Measurements from ENCODE around the gene LYSMD2. TPM values are rescaled to one million over a fixed set of nuclear protein-coding genes. Genes with fewer than 3 reads are reported as not detected.

Gene LYSMD2
- total and polyA plus RNA-seq, 2 experiments from 2014 or later: 5.4 to 5.9 TPM

DNA sequence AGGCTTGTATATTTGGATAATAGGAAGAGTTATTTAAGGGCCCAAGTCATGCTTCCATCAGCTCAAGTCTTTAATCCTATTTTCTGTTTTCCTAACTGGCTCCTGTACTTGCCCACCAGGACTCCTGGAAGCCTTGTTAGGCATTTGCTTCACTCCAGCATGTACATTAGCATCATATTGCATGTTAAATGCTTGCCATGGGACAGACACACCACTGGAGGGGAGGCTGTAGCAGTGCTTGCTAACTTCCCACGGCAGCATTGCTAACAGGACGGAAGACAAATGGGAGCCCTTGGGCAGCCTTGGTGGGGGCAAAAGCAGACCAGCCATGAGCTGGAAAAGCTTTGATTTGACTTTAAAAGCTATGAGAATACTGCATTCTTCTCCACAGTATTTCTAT is 20.0 kb upstream of the LYSMD2 start (continued):
- TF ChIP-seq, protein P1, sequence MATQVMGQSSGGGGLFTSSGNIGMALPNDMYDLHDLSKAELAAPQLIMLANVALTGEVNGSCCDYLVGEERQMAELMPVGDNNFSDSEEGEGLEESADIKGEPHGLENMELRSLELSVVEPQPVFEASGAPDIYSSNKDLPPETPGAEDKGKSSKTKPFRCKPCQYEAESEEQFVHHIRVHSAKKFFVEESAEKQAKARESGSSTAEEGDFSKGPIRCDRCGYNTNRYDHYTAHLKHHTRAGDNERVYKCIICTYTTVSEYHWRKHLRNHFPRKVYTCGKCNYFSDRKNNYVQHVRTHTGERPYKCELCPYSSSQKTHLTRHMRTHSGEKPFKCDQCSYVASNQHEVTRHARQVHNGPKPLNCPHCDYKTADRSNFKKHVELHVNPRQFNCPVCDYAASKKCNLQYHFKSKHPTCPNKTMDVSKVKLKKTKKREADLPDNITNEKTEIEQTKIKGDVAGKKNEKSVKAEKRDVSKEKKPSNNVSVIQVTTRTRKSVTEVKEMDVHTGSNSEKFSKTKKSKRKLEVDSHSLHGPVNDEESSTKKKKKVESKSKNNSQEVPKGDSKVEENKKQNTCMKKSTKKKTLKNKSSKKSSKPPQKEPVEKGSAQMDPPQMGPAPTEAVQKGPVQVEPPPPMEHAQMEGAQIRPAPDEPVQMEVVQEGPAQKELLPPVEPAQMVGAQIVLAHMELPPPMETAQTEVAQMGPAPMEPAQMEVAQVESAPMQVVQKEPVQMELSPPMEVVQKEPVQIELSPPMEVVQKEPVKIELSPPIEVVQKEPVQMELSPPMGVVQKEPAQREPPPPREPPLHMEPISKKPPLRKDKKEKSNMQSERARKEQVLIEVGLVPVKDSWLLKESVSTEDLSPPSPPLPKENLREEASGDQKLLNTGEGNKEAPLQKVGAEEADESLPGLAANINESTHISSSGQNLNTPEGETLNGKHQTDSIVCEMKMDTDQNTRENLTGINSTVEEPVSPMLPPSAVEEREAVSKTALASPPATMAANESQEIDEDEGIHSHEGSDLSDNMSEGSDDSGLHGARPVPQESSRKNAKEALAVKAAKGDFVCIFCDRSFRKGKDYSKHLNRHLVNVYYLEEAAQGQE (IDR thresholded peaks at IDR 0.05; ENCODE audit: unreplicated experiment): no peak

DNA sequence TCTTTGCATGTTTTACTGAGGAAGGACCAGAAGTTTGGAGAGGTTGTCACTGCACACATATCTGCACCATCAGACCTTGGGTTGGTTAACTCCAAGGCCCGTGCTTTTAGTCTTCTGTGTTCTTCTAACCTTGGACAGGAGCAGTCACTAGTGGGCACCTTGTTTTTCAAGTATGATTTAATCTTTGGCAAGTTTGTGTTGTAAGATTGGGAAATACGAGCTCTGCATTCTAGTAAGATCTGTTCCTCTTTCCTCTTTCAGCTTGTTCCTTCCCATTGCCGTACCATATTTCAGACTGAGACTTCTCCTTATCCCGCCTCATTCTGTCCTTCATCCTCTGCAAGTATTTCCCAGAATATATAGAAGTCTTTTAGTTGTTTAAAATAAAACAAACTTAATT is 19.0 kb upstream of the LYSMD2 start:
- Histone ChIP-seq H3K4me2 (no peak overlapping the region), H3K4me1 (ENCODE audit: insufficient read depth) (peaks cover 5% of the 10 kb centered on the region; the same call in 1 of the 2 replicates), H3K79me2 (replicated peaks; ENCODE audit: insufficient read depth) (no peaks in the 10 kb centered on the region), H3K36me3 (ENCODE audit: insufficient read depth) (no peaks in the 10 kb centered on the region), H3K4me3 (no peak overlapping the region), H3F3A (replicated peaks; ENCODE audit: low read depth) (no peaks in the 10 kb centered on the region; the same call in 1 of the 2 replicates), H3K9me2 (ENCODE audit: insufficient read depth) (no peaks in the 10 kb centered on the region), H3K27me3 (ENCODE audit: insufficient read depth) (peaks cover 21% of the 10 kb centered on the region), H3K27ac (ENCODE audit: low read depth) (no peak overlapping the region), H4K20me1 (replicated peaks; ENCODE audit: insufficient read depth) (peaks cover 9% of the 10 kb centered on the region; the same call in 1 of the 2 replicates), H2AFZ (no peak overlapping the region)
- Mint-ChIP-seq H3K9me3 (no peaks in the 10 kb centered on the region; the same call in 2 of the 3 replicates), H3K4me3 (no peak overlapping the region), H3K27ac (no peak overlapping the region), H3K36me3 (ENCODE audit: low read depth) (no peaks in the 10 kb centered on the region; the same call in 2 of the 3 replicates), H3K27me3 (ENCODE audit: insufficient read depth, low read depth, poor library complexity) (peaks cover 23% of the 10 kb centered on the region), H3K4me1 (peaks cover 10% of the 10 kb centered on the region)
- ATAC-seq: no peak
- DNase-seq (ENCODE audit: low spot score): no peak
- TF ChIP-seq EZH2phosphoT487 (IDR thresholded peaks at IDR 0.05; ENCODE audit: unreplicated experiment): no peak
- TF ChIP-seq, protein P2, sequence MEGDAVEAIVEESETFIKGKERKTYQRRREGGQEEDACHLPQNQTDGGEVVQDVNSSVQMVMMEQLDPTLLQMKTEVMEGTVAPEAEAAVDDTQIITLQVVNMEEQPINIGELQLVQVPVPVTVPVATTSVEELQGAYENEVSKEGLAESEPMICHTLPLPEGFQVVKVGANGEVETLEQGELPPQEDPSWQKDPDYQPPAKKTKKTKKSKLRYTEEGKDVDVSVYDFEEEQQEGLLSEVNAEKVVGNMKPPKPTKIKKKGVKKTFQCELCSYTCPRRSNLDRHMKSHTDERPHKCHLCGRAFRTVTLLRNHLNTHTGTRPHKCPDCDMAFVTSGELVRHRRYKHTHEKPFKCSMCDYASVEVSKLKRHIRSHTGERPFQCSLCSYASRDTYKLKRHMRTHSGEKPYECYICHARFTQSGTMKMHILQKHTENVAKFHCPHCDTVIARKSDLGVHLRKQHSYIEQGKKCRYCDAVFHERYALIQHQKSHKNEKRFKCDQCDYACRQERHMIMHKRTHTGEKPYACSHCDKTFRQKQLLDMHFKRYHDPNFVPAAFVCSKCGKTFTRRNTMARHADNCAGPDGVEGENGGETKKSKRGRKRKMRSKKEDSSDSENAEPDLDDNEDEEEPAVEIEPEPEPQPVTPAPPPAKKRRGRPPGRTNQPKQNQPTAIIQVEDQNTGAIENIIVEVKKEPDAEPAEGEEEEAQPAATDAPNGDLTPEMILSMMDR (conservative IDR thresholded peaks at IDR 0.05; ENCODE audit: low read depth in 2 of 2): no peak
- TF ChIP-seq, protein P3, sequence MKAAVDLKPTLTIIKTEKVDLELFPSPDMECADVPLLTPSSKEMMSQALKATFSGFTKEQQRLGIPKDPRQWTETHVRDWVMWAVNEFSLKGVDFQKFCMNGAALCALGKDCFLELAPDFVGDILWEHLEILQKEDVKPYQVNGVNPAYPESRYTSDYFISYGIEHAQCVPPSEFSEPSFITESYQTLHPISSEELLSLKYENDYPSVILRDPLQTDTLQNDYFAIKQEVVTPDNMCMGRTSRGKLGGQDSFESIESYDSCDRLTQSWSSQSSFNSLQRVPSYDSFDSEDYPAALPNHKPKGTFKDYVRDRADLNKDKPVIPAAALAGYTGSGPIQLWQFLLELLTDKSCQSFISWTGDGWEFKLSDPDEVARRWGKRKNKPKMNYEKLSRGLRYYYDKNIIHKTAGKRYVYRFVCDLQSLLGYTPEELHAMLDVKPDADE (IDR thresholded peaks at IDR 0.05): no peak
- TF ChIP-seq POLR2AphosphoS5 (IDR thresholded peaks at IDR 0.05; ENCODE audit: low read depth): no peak
- no peak for TF ChIP-seq JUNB (IDR thresholded peaks at IDR 0.05; ENCODE audit: unreplicated experiment)
- TF ChIP-seq, protein P4, sequence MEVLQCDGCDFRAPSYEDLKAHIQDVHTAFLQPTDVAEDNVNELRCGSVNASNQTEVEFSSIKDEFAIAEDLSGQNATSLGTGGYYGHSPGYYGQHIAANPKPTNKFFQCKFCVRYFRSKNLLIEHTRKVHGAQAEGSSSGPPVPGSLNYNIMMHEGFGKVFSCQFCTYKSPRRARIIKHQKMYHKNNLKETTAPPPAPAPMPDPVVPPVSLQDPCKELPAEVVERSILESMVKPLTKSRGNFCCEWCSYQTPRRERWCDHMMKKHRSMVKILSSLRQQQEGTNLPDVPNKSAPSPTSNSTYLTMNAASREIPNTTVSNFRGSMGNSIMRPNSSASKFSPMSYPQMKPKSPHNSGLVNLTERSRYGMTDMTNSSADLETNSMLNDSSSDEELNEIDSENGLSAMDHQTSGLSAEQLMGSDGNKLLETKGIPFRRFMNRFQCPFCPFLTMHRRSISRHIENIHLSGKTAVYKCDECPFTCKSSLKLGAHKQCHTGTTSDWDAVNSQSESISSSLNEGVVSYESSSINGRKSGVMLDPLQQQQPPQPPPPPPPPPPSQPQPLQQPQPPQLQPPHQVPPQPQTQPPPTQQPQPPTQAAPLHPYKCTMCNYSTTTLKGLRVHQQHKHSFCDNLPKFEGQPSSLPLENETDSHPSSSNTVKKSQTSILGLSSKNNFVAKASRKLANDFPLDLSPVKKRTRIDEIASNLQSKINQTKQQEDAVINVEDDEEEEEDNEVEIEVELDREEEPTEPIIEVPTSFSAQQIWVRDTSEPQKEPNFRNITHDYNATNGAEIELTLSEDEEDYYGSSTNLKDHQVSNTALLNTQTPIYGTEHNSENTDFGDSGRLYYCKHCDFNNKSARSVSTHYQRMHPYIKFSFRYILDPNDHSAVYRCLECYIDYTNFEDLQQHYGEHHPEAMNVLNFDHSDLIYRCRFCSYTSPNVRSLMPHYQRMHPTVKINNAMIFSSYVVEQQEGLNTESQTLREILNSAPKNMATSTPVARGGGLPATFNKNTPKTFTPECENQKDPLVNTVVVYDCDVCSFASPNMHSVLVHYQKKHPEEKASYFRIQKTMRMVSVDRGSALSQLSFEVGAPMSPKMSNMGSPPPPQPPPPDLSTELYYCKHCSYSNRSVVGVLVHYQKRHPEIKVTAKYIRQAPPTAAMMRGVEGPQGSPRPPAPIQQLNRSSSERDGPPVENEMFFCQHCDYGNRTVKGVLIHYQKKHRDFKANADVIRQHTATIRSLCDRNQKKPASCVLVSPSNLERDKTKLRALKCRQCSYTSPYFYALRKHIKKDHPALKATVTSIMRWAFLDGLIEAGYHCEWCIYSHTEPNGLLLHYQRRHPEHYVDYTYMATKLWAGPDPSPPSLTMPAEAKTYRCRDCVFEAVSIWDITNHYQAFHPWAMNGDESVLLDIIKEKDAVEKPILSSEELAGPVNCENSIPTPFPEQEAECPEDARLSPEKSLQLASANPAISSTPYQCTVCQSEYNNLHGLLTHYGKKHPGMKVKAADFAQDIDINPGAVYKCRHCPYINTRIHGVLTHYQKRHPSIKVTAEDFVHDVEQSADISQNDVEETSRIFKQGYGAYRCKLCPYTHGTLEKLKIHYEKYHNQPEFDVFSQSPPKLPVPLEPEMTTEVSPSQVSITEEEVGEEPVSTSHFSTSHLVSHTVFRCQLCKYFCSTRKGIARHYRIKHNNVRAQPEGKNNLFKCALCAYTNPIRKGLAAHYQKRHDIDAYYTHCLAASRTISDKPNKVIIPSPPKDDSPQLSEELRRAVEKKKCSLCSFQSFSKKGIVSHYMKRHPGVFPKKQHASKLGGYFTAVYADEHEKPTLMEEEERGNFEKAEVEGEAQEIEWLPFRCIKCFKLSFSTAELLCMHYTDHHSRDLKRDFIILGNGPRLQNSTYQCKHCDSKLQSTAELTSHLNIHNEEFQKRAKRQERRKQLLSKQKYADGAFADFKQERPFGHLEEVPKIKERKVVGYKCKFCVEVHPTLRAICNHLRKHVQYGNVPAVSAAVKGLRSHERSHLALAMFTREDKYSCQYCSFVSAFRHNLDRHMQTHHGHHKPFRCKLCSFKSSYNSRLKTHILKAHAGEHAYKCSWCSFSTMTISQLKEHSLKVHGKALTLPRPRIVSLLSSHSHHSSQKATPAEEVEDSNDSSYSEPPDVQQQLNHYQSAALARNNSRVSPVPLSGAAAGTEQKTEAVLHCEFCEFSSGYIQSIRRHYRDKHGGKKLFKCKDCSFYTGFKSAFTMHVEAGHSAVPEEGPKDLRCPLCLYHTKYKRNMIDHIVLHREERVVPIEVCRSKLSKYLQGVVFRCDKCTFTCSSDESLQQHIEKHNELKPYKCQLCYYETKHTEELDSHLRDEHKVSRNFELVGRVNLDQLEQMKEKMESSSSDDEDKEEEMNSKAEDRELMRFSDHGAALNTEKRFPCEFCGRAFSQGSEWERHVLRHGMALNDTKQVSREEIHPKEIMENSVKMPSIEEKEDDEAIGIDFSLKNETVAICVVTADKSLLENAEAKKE (CRISPR knock-in tag; IDR thresholded peaks at IDR 0.05): no peak
- TF ChIP-seq STAT1 (IDR thresholded peaks at IDR 0.05; ENCODE audit: unreplicated experiment): no peak
- no peak for TF ChIP-seq NANOG (IDR thresholded peaks at IDR 0.05; ENCODE audit: borderline replicate concordance)
- no peak for TF ChIP-seq ZNF114 (CRISPR knock-in tag; IDR thresholded peaks at IDR 0.05)
- TF ChIP-seq ZNF331 (CRISPR knock-in tag; IDR thresholded peaks at IDR 0.05; ENCODE audit: low read depth): no peak
- no peak for TF ChIP-seq CREB1 (CRISPR knock-in tag; IDR thresholded peaks at IDR 0.05; ENCODE audit: low read depth)
